IMR-90 (cell line): ENCODE results near the gene SERPINF2. TPM values are rescaled to one million over a fixed set of nuclear protein-coding genes. Genes with fewer than 3 reads are reported as not detected.

Experiments
- ATAC-seq: fragments of 200-7000 bp; cut with Tn5 transposase; 2 replicates; pipeline ENCODE4 v1.9.1; 2020; ENCODE audit warnings: low read depth, mild to moderate bottlenecking, moderate library complexity
- BruUV-seq: library from RNA; stranded (reverse); fragments of 400-500 nt; replicated peaks from 2 replicates; lab custom pipeline; 2021; lab: Mats Ljungman, UMichigan
- CTCF ChIA-PET: fragments of 300-600 bp; formaldehyde crosslinking; extraction: SDS; loops from one replicate; lab custom pipeline; 2021; ENCODE audit warnings: antibody characterized with exemption; lab: Yijun Ruan, JAX
- POLR2A ChIA-PET: fragments of 300-600 bp; sonication (Branson Sonifier 250); formaldehyde crosslinking; loops from one replicate; lab custom pipeline; 2022; ENCODE audit warnings: antibody characterized with exemption; ENCODE audit not compliant: unreplicated experiment; lab: Charles Lee
- DNase-seq: peaks from one replicate; pipeline ENCODE4 v3.0.0; 2013
- H2AFZ ChIP-seq: replicated peaks from 2 replicates; pipeline ENCODE3; 2013; ENCODE audit warnings: low read length, mild to moderate bottlenecking; ENCODE audit not compliant: poor library complexity
- H2AK5ac ChIP-seq: 2 replicates; pipeline ENCODE4 v1.6.1; 2013; ENCODE audit warnings: low read depth, low read length, inconsistent platforms
- H2AK9ac ChIP-seq: replicated peaks from 2 replicates; pipeline ENCODE3; 2013; ENCODE audit warnings: mild to moderate bottlenecking, low read depth, low read length, moderate library complexity; ENCODE audit not compliant: poor library complexity
- H2BK120ac ChIP-seq: 2 replicates; pipeline ENCODE4 v1.6.1; 2013; ENCODE audit warnings: low read depth, low read length, inconsistent platforms
- H2BK15ac ChIP-seq: 3 replicates; pipeline ENCODE4 v1.6.1; 2013; ENCODE audit warnings: low read depth, low read length, inconsistent platforms
- H2BK20ac ChIP-seq: 2 replicates; pipeline ENCODE4 v1.6.1; 2013; ENCODE audit warnings: low read depth, mild to moderate bottlenecking, inconsistent platforms, low read length, moderate library complexity
- H2BK5ac ChIP-seq: 2 replicates; pipeline ENCODE4 v1.6.1; 2013; ENCODE audit warnings: mild to moderate bottlenecking, low read depth, low read length, inconsistent platforms; ENCODE audit not compliant: poor library complexity, severe bottlenecking
- H3K14ac ChIP-seq: replicated peaks from 2 replicates; pipeline ENCODE4 v1.6.1; 2013; ENCODE audit warnings: low read depth, low read length, inconsistent platforms
- H3K18ac ChIP-seq: 2 replicates; pipeline ENCODE4 v1.6.1; 2013; ENCODE audit warnings: low read depth, low read length, control low read depth
- H3K23ac ChIP-seq: 2 replicates; pipeline ENCODE4 v1.6.1; 2013; ENCODE audit warnings: low read depth, low read length, inconsistent platforms
- H3K27ac ChIP-seq: 2 replicates; pipeline ENCODE4 v1.5.1; 2013; ENCODE audit warnings: mild to moderate bottlenecking, control low read depth, low read length; ENCODE audit not compliant: insufficient read depth
- H3K27me3 ChIP-seq: 2 replicates; pipeline ENCODE4 v1.6.1; 2013; ENCODE audit warnings: low read length; ENCODE audit not compliant: control insufficient read depth, insufficient read depth
- H3K36me3 ChIP-seq: 2 replicates; pipeline ENCODE4 v1.6.1; 2013; ENCODE audit warnings: low read length, mixed read lengths; ENCODE audit not compliant: control insufficient read depth, insufficient read depth
- H3K4ac ChIP-seq: 2 replicates; pipeline ENCODE4 v1.6.1; 2013; ENCODE audit warnings: low read depth, low read length, inconsistent platforms
- H3K4me1 ChIP-seq: 2 replicates; pipeline ENCODE4 v1.6.1; 2013; ENCODE audit warnings: low read length, mixed read lengths; ENCODE audit not compliant: control insufficient read depth, insufficient read depth
- H3K4me2 ChIP-seq: 2 replicates; pipeline ENCODE4 v1.6.1; 2013; ENCODE audit warnings: low read depth, mild to moderate bottlenecking, control low read depth, low read length, moderate library complexity
- H3K4me3 ChIP-seq: 2 replicates; pipeline ENCODE4 v1.5.1; 2013; ENCODE audit warnings: low read depth, mild to moderate bottlenecking, control low read depth, low read length, moderate library complexity; ENCODE audit not compliant: insufficient read depth
- H3K56ac ChIP-seq: 2 replicates; pipeline ENCODE4 v1.6.1; 2013; ENCODE audit warnings: low read length, inconsistent platforms; ENCODE audit not compliant: insufficient read depth; ENCODE audit errors: extremely low read depth
- H3K79me1 ChIP-seq, 2 experiments: 2 replicates each; pipeline ENCODE4 v1.6.1; 2013; ENCODE audit warnings: low read length in 2 of 2, inconsistent platforms in 1 of 2, low read depth in 1 of 2
- H3K9ac ChIP-seq: 2 replicates; pipeline ENCODE4 v1.6.1; 2013; ENCODE audit warnings: low read depth, low read length, control low read depth
- H3K9me1 ChIP-seq: 2 replicates; pipeline ENCODE4 v1.6.1; 2013; ENCODE audit warnings: low read length, inconsistent platforms; ENCODE audit not compliant: insufficient read depth
- H3K9me3 ChIP-seq: 2 replicates; pipeline ENCODE4 v1.6.1; 2013; ENCODE audit warnings: low read length; ENCODE audit not compliant: control insufficient read depth, insufficient read depth
- H4K20me1 ChIP-seq: 2 replicates; pipeline ENCODE4 v1.6.1; 2013; ENCODE audit warnings: low read length, inconsistent platforms; ENCODE audit not compliant: insufficient read depth
- H4K5ac ChIP-seq: 2 replicates; pipeline ENCODE4 v1.6.1; 2013; ENCODE audit warnings: mild to moderate bottlenecking, low read depth, low read length, control low read depth
- H4K8ac ChIP-seq, 2 experiments: 2 replicates each; pipeline ENCODE4 v1.6.1; 2013; ENCODE audit warnings: low read depth in 2 of 2, low read length in 2 of 2, control low read depth in 1 of 2, inconsistent platforms in 1 of 2
- H4K91ac ChIP-seq: 2 replicates; pipeline ENCODE4 v1.6.1; 2013; ENCODE audit warnings: low read depth, low read length, inconsistent platforms; ENCODE audit not compliant: insufficient read depth
- BHLHE40 ChIP-seq: fragments of 150-350 bp; IDR thresholded peaks from 2 replicates; pipeline ENCODE4 v1.6.1; 2016; ENCODE audit warnings: mild to moderate bottlenecking, low read depth, low read length
- CEBPB ChIP-seq: IDR thresholded peaks from 2 replicates; pipeline ENCODE4 v1.6.1; 2012; ENCODE audit warnings: low read depth, low read length, improper control_type of control experiment
- CTCF ChIP-seq: conservative IDR thresholded peaks from 2 replicates; pipeline ENCODE4 v1.5.1; 2012; ENCODE audit warnings: mild to moderate bottlenecking, low read depth, low read length, improper control_type of control experiment
- ELK1 ChIP-seq: fragments of 150-350 bp; IDR thresholded peaks from 2 replicates; pipeline ENCODE4 v1.6.1; 2016; ENCODE audit warnings: low read depth, mild to moderate bottlenecking, low read length, moderate library complexity, borderline replicate concordance
- FOS ChIP-seq: fragments of 150-350 bp; IDR thresholded peaks from 2 replicates; pipeline ENCODE4 v1.6.1; 2016; ENCODE audit warnings: low read depth, low read length
- MAFK ChIP-seq: IDR thresholded peaks from 2 replicates; pipeline ENCODE4 v1.6.1; 2012; ENCODE audit warnings: low read depth, low read length, improper control_type of control experiment
- MAZ ChIP-seq: IDR thresholded peaks from 2 replicates; pipeline ENCODE4 v1.6.1; 2012; ENCODE audit warnings: low read depth, mild to moderate bottlenecking, low read length, improper control_type of control experiment, moderate library complexity, borderline replicate concordance
- MXI1 ChIP-seq: IDR thresholded peaks from 2 replicates; pipeline ENCODE4 v1.6.1; 2012; ENCODE audit warnings: low read depth, mild to moderate bottlenecking, low read length, moderate library complexity, borderline replicate concordance
- NFE2L2 ChIP-seq: fragments of 150-350 bp; IDR thresholded peaks from 2 replicates; pipeline ENCODE4 v1.6.1; 2016; ENCODE audit warnings: low read depth, mild to moderate bottlenecking, low read length
- POLR2A ChIP-seq: IDR thresholded peaks from 2 replicates; pipeline ENCODE4 v1.6.1; 2012; ENCODE audit warnings: mild to moderate bottlenecking, low read depth, low read length
- RAD21 ChIP-seq: IDR thresholded peaks from 2 replicates; pipeline ENCODE4 v1.6.1; 2012; ENCODE audit warnings: low read length, improper control_type of control experiment
- RCOR1 ChIP-seq: IDR thresholded peaks from 2 replicates; pipeline ENCODE4 v1.6.1; 2012; ENCODE audit warnings: mild to moderate bottlenecking, low read length, improper control_type of control experiment; ENCODE audit not compliant: insufficient replicate concordance
- RFX5 ChIP-seq: IDR thresholded peaks from 2 replicates; pipeline ENCODE4 v1.8.0; 2012; ENCODE audit warnings: low read depth, mild to moderate bottlenecking, low read length, moderate library complexity
- SMC3 ChIP-seq: fragments of 150-350 bp; IDR thresholded peaks from 2 replicates; pipeline ENCODE4 v1.6.1; 2016; ENCODE audit warnings: low read depth, mild to moderate bottlenecking, antibody characterized with exemption, low read length, moderate library complexity
- USF2 ChIP-seq: fragments of 150-350 bp; IDR thresholded peaks from 2 replicates; pipeline ENCODE4 v1.6.1; 2017; ENCODE audit warnings: mild to moderate bottlenecking, antibody characterized with exemption, low read length, low read depth
- WGBS, 2 experiments: methylation state at CpG; one replicate each; pipeline versions ENCODE4 v1.1.5 to v1.1.7; 2013; ENCODE audit warnings: missing lambda C conversion rate in 2 of 2; ENCODE audit not compliant: insufficient read length in 1 of 2; ENCODE audit errors: extremely low coverage in 2 of 2; 5-methylcytosine and 5-hydroxymethylcytosine counted together
- dilution Hi-C: fragments of 300-500 bp; cut with HindIII; formaldehyde crosslinking; loops from one replicate; pipeline ENCODE4 v1.14.3; 2018; ENCODE audit warnings: low sequenced_read_pairs; ENCODE audit not compliant: unreplicated experiment
- in situ Hi-C: fragments of 300-500 bp; cut with MboI; formaldehyde crosslinking; loops from 3 replicates; pipeline ENCODE4 v1.14.3; 2019; ENCODE audit warnings: low sequenced_read_pairs, inconsistent platforms, mixed read lengths
- intact Hi-C: fragments of 100-400 bp; cut with micrococcal nuclease; formaldehyde crosslinking; loops from 2 replicates; pipeline ENCODE4 v1.10.0; 2022
- polyA plus RNA-seq, 3 experiments: library from polyadenylated mRNA; depleted of rRNA; stranded (reverse); fragments of >200 nt; gene quantifications; 2 replicates each; pipeline ENCODE4 v1.2.3, GENCODE V29; 2012; ENCODE audit warnings: low replicate concordance in 1 of 3
- total RNA-seq: library from RNA; depleted of rRNA; stranded (reverse); fragments of >200 nt; gene quantifications from 2 replicates; pipeline ENCODE4 v1.2.3, GENCODE V29; 2012

Gene SERPINF2
- total and polyA plus RNA-seq, 2 of the 4 experiments (the other 2 are of a cell fraction), result not detected

GRCh38 chr17:1727876-1728630 is 14.6 kb upstream of the SERPINF2 start:
- peaks cover 30% of the 10 kb centered on the region; the same call in 1 of the 2 replicates for H3K36me3 ChIP-seq
- ATAC-seq, result no peak
- H3K18ac ChIP-seq, result no peak overlapping the region
- CTCF ChIA-PET, result no interaction called here
- H3K4me2 ChIP-seq, result no peak overlapping the region
- intact Hi-C loops (no loop called here), in situ Hi-C loops (no loop called here), dilution Hi-C loops (no loop called here)
- no peak overlapping the region for H3K23ac ChIP-seq
- no peak overlapping the region for H4K91ac ChIP-seq
- H3K4me1 ChIP-seq, result peaks cover 9% of the 10 kb centered on the region
- H3K14ac ChIP-seq, result no peak overlapping the region
- no peak overlapping the region for H3K27ac ChIP-seq
- H3K4me3 ChIP-seq, result no peak overlapping the region
- WGBS, 2 experiments, result 83% methylated on average over 19 of the region's 28 CpGs; no CpG with 5 or more reads in 1 of the 2 experiments
- no peak for DNase-seq
- POLR2A ChIA-PET, result interaction anchor here (0.5 to 1.1 kb wide), 2 partner anchors 12 to 194 kb away, joined by 3 read pairs; no protein-coding TSS in a partner anchor
- H2BK15ac ChIP-seq, result no peak overlapping the region
- H4K8ac ChIP-seq, result no peak overlapping the region
- no peak overlapping the region for H2BK5ac ChIP-seq
- H3K9ac ChIP-seq, result no peak overlapping the region
- no peak overlapping the region for H2AK5ac ChIP-seq
- H3K27me3 ChIP-seq, result no peaks in the 10 kb centered on the region
- no peaks in the 10 kb centered on the region for H3K9me3 ChIP-seq
- H2BK20ac ChIP-seq, result no peak overlapping the region
- H3K56ac ChIP-seq, result no peak overlapping the region
- no peaks in the 10 kb centered on the region for H4K20me1 ChIP-seq
- H4K5ac ChIP-seq, result no peak overlapping the region
- H2AK9ac ChIP-seq, result no peak overlapping the region
- H3K9me1 ChIP-seq, result peaks cover 11% of the 10 kb centered on the region
- BruUV-seq, result no TSS peak
- peaks cover 10 to 28% of the 10 kb centered on the region in 2 experiments for H3K79me1 ChIP-seq
- no peak overlapping the region for H3K4ac ChIP-seq
- no peak overlapping the region for H2AFZ ChIP-seq
- H2BK120ac ChIP-seq, result no peak overlapping the region
- TF ChIP-seq NFE2L2, result no peak
- TF ChIP-seq RAD21, result no peak
- TF ChIP-seq BHLHE40, result no peak
- no peak for TF ChIP-seq RFX5
- TF ChIP-seq FOS, result no peak
- TF ChIP-seq USF2, result no peak
- TF ChIP-seq RCOR1, result no peak
- TF ChIP-seq ELK1, result no peak
- TF ChIP-seq CEBPB, result no peak
- TF ChIP-seq POLR2A, result no peak
- TF ChIP-seq SMC3, result no peak
- TF ChIP-seq CTCF, result no peak
- TF ChIP-seq MXI1, result no peak
- no peak for TF ChIP-seq MAFK
- TF ChIP-seq MAZ, result no peak
